ENCODE measurements around the gene POF1B.

The POF1B gene, protein sequence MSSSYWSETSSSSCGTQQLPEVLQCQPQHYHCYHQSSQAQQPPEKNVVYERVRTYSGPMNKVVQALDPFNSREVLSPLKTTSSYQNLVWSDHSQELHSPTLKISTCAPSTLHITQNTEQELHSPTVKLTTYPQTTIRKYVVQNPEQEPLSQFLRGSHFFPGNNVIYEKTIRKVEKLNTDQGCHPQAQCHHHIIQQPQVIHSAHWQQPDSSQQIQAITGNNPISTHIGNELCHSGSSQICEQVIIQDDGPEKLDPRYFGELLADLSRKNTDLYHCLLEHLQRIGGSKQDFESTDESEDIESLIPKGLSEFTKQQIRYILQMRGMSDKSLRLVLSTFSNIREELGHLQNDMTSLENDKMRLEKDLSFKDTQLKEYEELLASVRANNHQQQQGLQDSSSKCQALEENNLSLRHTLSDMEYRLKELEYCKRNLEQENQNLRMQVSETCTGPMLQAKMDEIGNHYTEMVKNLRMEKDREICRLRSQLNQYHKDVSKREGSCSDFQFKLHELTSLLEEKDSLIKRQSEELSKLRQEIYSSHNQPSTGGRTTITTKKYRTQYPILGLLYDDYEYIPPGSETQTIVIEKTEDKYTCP

DNA sequence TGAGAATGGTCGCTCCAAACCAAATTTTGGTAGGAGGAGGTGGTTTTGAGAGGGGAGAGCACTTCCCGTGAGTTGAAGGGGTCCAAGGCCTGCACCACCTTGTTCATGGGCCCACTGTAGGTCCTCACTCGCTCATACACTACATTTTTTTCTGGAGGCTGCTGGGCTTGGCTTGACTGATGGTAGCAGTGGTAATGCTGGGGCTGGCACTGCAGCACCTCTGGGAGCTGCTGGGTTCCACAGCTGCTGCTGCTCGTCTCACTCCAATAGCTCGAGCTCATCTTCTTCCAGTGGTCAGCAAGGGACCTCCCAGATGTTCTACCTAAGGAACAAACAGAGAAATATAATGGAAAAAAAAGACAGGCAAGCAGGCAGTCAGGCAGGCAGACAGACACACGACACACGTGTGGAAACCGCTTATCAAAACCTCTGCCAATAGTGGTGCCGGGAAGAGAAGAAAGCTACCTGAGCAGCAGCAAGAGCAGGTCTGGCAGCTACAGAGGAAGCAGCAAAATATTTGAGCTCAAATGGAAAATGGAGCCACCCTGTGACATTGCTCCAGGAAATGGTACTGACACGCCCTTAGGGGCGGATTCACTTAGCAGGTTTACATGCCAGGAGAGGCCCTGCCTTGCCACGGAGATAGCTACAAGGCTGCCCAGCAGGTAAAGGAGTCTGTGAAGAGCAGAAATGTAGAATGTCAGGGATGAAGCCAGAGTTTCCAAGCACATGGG is at the start of gene POF1B:
Gene POF1B (minus strand): TSS at position 492 of the 734 bp plus-strand sequence. CDS start 211 bp downstream, at position 281.
- peak; percentile 26 for DNase-seq (ENCODE audit: low read depth)
- H3K4me3 ChIP-seq (ENCODE audit: low read depth, low read length) = 0 out of 2 replicates have a peak within 1 kb of the TSS, but pooled peaks have one; percentile 1
- TF ChIP-seq, protein P1, sequence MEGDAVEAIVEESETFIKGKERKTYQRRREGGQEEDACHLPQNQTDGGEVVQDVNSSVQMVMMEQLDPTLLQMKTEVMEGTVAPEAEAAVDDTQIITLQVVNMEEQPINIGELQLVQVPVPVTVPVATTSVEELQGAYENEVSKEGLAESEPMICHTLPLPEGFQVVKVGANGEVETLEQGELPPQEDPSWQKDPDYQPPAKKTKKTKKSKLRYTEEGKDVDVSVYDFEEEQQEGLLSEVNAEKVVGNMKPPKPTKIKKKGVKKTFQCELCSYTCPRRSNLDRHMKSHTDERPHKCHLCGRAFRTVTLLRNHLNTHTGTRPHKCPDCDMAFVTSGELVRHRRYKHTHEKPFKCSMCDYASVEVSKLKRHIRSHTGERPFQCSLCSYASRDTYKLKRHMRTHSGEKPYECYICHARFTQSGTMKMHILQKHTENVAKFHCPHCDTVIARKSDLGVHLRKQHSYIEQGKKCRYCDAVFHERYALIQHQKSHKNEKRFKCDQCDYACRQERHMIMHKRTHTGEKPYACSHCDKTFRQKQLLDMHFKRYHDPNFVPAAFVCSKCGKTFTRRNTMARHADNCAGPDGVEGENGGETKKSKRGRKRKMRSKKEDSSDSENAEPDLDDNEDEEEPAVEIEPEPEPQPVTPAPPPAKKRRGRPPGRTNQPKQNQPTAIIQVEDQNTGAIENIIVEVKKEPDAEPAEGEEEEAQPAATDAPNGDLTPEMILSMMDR (IDR thresholded peaks at IDR 0.05; ENCODE audit: control insufficient read depth, extremely low read depth, insufficient read depth) = no peak

DNA sequence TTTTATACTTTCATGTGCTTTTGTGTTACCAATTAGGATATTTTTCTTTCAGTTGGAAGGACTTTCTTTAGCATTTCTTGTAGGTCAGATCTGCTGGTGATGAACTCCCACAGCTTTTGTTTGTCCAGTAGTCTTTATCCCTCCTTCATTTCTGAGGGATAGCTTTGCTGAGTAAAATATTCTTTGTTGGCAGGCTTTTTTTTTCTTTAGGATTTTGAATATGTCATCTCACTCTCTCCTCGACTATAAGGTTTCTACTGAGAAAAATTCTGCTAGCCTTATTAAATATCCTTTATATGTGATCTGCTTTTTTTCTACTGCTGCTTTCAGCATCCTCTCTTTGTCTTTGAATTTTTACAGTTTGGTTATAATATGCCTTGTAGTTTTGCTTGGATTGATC is 49.6 kb upstream of the POF1B start:
- DNase-seq (ENCODE audit: low read depth) = no peak
- H3K4me3 ChIP-seq (ENCODE audit: low read depth, low read length) = no peak overlapping the region
- TF ChIP-seq, protein P1 (IDR thresholded peaks at IDR 0.05; ENCODE audit: control insufficient read depth, extremely low read depth, insufficient read depth) = no peak

DNA sequence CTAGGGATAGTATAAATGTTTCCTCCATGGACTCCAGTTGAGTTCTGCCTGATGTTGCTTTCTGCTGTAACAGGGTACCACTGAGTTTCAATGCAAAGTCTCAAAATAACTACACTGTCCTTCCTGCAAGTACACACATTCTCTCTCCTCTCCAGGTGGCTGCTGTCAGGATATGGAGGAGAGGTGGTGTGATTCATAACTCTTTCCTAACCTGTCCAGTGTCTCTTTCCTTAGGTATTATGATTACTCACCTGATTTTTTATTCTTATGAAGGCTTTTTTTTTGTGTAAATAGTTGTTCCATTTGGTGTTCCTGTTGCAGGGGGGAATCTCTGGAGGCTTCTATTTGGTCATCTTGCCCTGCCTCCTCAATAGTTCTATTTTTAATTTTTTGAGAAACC is 39.8 kb upstream of the POF1B start:
- no peak overlapping the region for H3K4me3 ChIP-seq (ENCODE audit: low read depth, low read length)
- TF ChIP-seq, protein P1 (IDR thresholded peaks at IDR 0.05; ENCODE audit: control insufficient read depth, extremely low read depth, insufficient read depth) = no peak
- no peak for DNase-seq (ENCODE audit: low read depth)

DNA sequence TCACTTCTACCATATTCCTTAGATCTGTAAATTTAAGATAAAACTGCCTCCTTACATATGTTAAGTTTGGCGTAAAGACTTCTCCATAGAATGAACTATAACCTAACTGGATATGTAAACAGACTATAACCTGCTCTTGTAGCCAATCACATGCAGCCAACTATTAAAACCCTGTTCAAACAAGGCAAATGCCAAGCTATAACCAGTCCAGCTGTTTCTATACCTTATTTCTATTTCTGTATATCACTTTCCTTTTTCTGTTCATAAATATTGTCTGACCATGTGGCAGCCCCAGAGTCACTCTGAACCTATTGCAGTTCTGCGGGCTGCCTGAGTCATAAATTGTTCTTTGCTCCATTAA is 12.4 kb upstream of the POF1B start:
- TF ChIP-seq, protein P1 (IDR thresholded peaks at IDR 0.05; ENCODE audit: control insufficient read depth, extremely low read depth, insufficient read depth) = no peak
- H3K4me3 ChIP-seq (ENCODE audit: low read depth, low read length) = no peak overlapping the region
- DNase-seq (ENCODE audit: low read depth) = no peak

DNA sequence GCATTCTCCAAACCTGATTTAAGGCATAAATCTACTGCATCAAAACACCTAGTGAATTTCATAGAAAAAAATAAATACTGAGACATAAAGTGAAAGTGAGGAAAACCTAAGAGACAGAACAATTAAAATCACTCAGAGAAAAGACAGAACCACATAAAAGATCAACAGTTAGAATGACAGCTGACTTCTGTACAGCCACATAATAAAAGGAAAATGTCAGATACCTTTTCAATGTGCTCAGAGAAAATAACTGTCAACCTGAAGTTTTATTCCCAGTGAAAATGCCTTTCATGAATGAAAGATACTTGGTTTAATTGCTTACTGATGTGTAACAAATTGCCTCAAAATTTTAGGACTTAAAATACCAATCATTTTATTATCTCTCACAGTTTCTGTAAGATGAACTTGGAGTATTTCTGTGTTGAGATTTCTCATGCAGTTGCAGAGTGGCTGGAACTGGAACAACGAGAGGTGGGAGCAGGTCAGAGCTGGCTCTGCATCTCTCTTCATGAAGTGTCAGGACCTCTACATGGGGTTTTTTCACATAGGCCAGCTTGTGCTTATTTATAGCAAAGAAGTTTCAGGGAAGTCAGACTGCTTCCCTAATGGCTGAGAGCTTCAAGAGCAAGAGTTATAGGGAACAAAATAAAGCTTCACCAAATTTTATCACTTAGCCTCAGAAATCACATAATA is 11.9 kb upstream of the POF1B start:
- no peak overlapping the region for H3K4me3 ChIP-seq (ENCODE audit: low read depth, low read length)
- TF ChIP-seq, protein P1 (IDR thresholded peaks at IDR 0.05; ENCODE audit: control insufficient read depth, extremely low read depth, insufficient read depth) = no peak
- no peak for DNase-seq (ENCODE audit: low read depth)

DNA sequence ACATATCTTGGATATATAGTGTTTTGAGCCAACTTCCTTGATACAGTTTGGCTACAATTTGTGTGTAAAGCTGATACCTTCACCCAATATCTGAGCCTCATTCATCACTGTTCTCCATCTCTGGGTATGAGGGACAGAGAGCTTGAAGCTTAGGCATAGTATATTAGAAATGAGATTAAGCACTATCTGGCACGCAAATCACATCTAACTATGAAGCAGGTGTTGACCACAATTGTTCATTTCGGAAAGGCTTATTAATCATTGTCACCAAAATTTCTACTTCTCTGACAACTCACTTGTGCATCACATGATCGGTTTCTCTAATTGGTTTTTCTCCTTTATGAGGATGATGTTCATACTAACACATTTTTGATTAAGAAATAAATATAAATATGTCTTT is 2.1 kb upstream of the POF1B start:
- no peak overlapping the region for H3K4me3 ChIP-seq (ENCODE audit: low read depth, low read length)
- TF ChIP-seq, protein P1 (IDR thresholded peaks at IDR 0.05; ENCODE audit: control insufficient read depth, extremely low read depth, insufficient read depth) = no peak
- no peak for DNase-seq (ENCODE audit: low read depth)

Measured in LNCaP clone FGC (cell line).